ENCODE data around the gene FHOD3. TPM values are rescaled to one million over a fixed set of nuclear protein-coding genes. Genes with fewer than 3 reads are reported as not detected.

The FHOD3 gene
- total and polyA plus RNA-seq, 2 of the 8 experiments (the other 6 are each of a cell fraction or from before 2014, with no cell fraction given), result 9.7 to 10.5 TPM

DNA sequence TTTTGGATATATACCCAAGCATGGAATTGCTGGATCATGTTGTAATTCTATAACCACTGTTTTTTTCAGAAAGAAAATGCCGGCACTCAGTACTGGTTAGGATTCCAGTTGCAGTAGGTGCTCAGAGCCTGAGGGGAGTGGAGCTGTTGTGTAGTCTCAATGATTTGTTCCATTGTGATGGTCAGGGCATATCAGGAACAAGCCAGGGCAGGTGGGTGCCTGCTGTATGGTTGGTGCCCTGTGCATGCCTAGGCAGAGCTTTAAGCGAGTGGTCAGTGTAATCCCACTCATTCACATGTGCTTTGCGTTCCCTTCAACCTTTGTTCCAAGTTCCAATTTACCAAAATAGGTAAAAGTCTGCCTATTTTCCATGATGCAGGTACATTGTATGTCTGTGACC, 100.9 kb downstream of the FHOD3 start:
- no peak overlapping the region for H4K8ac ChIP-seq (ENCODE audit: extremely low read depth, insufficient read depth, low read length)

More for the DNA sequence above, 100.9 kb downstream of the FHOD3 start:
- H3K79me1 ChIP-seq (ENCODE audit: low read depth, low read length), result no peaks in the 10 kb centered on the region
- H3K9ac ChIP-seq (replicated peaks in 1 of 4; ENCODE audit: extremely low read depth in 1 of 4, low read depth in 3 of 4, low read length in 3 of 4), result no peak overlapping the region
- H3K4ac ChIP-seq (replicated peaks; ENCODE audit: insufficient read length, low read depth, low read length), result no peak overlapping the region
- 89% methylated on average over 3 of the region's 3 CpGs; no CpG with 5 or more reads in 1 of the 2 experiments for WGBS, 2 experiments (ENCODE audit: extremely low coverage in 1 of 2, insufficient coverage in 1 of 2, insufficient read length in 1 of 2, insufficient replicate concordance in 2 of 2, low coverage in 1 of 2, low lambda C conversion rate in 2 of 2, missing lambda C conversion rate in 1 of 2)
- no peak overlapping the region for H3K56ac ChIP-seq (replicated peaks; ENCODE audit: insufficient read length, low read depth, low read length)
- H2AFZ ChIP-seq (ENCODE audit: low read length), result no peak overlapping the region
- peaks cover 0 to 2% (median 0%) of the 10 kb centered on the region in 4 experiments; a peak in 1 of 7 replicates for H3K4me1 ChIP-seq (replicated peaks in 1 of 4; ENCODE audit: control insufficient read depth in 3 of 4, insufficient read depth in 4 of 4, low read length in 3 of 4)
- 0 out of 2 replicates have a peak, but pooled peaks cover 2% of the 10 kb centered on the region for H3K23me2 ChIP-seq (ENCODE audit: low read depth, low read length)
- CTCF ChIA-PET (ENCODE audit: partially characterized antibody), result interaction anchor here (2.9 to 3.9 kb wide), 2 partner anchors 10 to 14 kb away, joined by 18 to 31 read pairs; no protein-coding TSS in a partner anchor
- no peaks in the 10 kb centered on the region for H3K27me3 ChIP-seq (replicated peaks in 1 of 4; ENCODE audit: control insufficient read depth in 3 of 4, extremely low read depth in 1 of 4, insufficient read depth in 3 of 4, low read length in 3 of 4)
- no peak overlapping the region for H2BK12ac ChIP-seq (ENCODE audit: low read depth, low read length)
- no peak overlapping the region for H3K27ac ChIP-seq (ENCODE audit: low read depth, low read length)
- FAIRE-seq, result no peak
- H3K9me3 ChIP-seq (ENCODE audit: insufficient read depth in 2 of 2, low read depth in 1 of 2, low read length in 1 of 2), result peaks cover 2 to 6% of the 10 kb centered on the region in 2 experiments; a peak in 2 of 4 replicates
- no peak for DNase-seq (ENCODE audit: low read depth in 1 of 2, low spot score in 2 of 2)
- H3K18ac ChIP-seq (ENCODE audit: extremely low read depth, low read length), result no peak overlapping the region; the same call in 1 of the 2 replicates
- H3K79me2 ChIP-seq (ENCODE audit: control insufficient read depth in 1 of 2, insufficient read depth in 2 of 2, low read length in 2 of 2), result no peaks in the 10 kb centered on the region
- H2BK120ac ChIP-seq (replicated peaks; ENCODE audit: low read depth, low read length), result no peak overlapping the region
- TF ChIP-seq EGR1 (IDR thresholded peaks at IDR 0.05; ENCODE audit: borderline replicate concordance, low read depth, low read length), result no peak
- no peak for TF ChIP-seq CEBPB (IDR thresholded peaks at IDR 0.05; ENCODE audit: low read depth, low read length)
- no peak for TF ChIP-seq CBX5 (IDR thresholded peaks at IDR 0.05; ENCODE audit: low read depth, low read length)
- TF ChIP-seq, protein P1, sequence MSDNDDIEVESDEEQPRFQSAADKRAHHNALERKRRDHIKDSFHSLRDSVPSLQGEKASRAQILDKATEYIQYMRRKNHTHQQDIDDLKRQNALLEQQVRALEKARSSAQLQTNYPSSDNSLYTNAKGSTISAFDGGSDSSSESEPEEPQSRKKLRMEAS (IDR thresholded peaks at IDR 0.05), result no peak
- no peak for TF ChIP-seq ZNF274 (IDR thresholded peaks at IDR 0.05; ENCODE audit: borderline replicate concordance, extremely low read depth, low read length)
- H4K5ac ChIP-seq (ENCODE audit: insufficient read length, low read depth, low read length), result no peak overlapping the region
- H3K4me2 ChIP-seq (ENCODE audit: insufficient read depth in 1 of 2, low read depth in 2 of 2, low read length in 2 of 2), result no peak overlapping the region
- H2BK15ac ChIP-seq (ENCODE audit: low read length), result no peak overlapping the region
- H2BK5ac ChIP-seq (ENCODE audit: low read depth, low read length), result no peak overlapping the region
- POLR2A ChIA-PET (ENCODE audit: partially characterized antibody), result no interaction called here
- H2BK20ac ChIP-seq (ENCODE audit: low read length), result no peak overlapping the region
- no peak overlapping the region for H2AK5ac ChIP-seq (ENCODE audit: low read depth, low read length)
- H3K4me3 ChIP-seq (ENCODE audit: extremely low read depth in 1 of 4, insufficient read depth in 2 of 4, low read depth in 3 of 4, low read length in 4 of 4), result no peak overlapping the region
- no peaks in the 10 kb centered on the region for H3K36me3 ChIP-seq (ENCODE audit: control insufficient read depth in 2 of 4, insufficient read depth in 4 of 4, low read length in 3 of 4)
- no peak overlapping the region for H3K23ac ChIP-seq (ENCODE audit: insufficient read length)
- no peak overlapping the region for H3K14ac ChIP-seq (ENCODE audit: insufficient read length)
- H4K91ac ChIP-seq (replicated peaks; ENCODE audit: insufficient read length, low read length), result no peak overlapping the region
- H4K20me1 ChIP-seq (replicated peaks in 1 of 2; ENCODE audit: control insufficient read depth in 1 of 2, insufficient read depth in 2 of 2, low read length in 2 of 2), result no peaks in the 10 kb centered on the region
